GM23338 (cell line): ENCODE results near the gene LRRFIP1. TPM values are rescaled to one million over a fixed set of nuclear protein-coding genes. Genes with fewer than 3 reads are reported as not detected.

ENCODE experiments used
- ATAC-seq: fragments of 200-7000 bp; cut with Tn5 transposase; 3 replicates; pipeline ENCODE4 v1.9.1; 2020
- DNase-seq: peaks from one replicate; pipeline ENCODE4 v3.0.0-alpha.2; 2015; ENCODE audit warnings: low spot score
- H2AFZ ChIP-seq: fragments of 200-600 bp; sonication (generic); 2 replicates; pipeline ENCODE4 v1.8.0; 2016; ENCODE audit warnings: antibody characterized with exemption, mild to moderate bottlenecking, moderate library complexity
- H3F3A ChIP-seq: fragments of 200-600 bp; sonication (generic); replicated peaks from 2 replicates; pipeline ENCODE4 v1.8.0; 2017; ENCODE audit warnings: antibody characterized with exemption, mixed run types, low read depth
- H3K27ac ChIP-seq: fragments of 200-600 bp; sonication (generic); 2 replicates; pipeline ENCODE4 v1.6.1; 2016; ENCODE audit warnings: low read depth
- H3K27me3 ChIP-seq: fragments of 200-600 bp; sonication (generic); 2 replicates; pipeline ENCODE4 v1.8.0; 2016; ENCODE audit warnings: mild to moderate bottlenecking, mixed run types, moderate library complexity; ENCODE audit not compliant: insufficient read depth
- H3K36me3 ChIP-seq: fragments of 200-600 bp; sonication (generic); 2 replicates; pipeline ENCODE4 v1.8.0; 2016; ENCODE audit warnings: mild to moderate bottlenecking; ENCODE audit not compliant: insufficient read depth
- H3K4me1 ChIP-seq: fragments of 200-600 bp; sonication (generic); 2 replicates; pipeline ENCODE4 v1.8.0; 2016; ENCODE audit warnings: mild to moderate bottlenecking, moderate library complexity; ENCODE audit not compliant: insufficient read depth
- H3K4me2 ChIP-seq: fragments of 200-600 bp; sonication (generic); 2 replicates; pipeline ENCODE4 v1.7.1; 2017; ENCODE audit warnings: mixed run types
- H3K4me3 ChIP-seq: fragments of 200-600 bp; sonication (generic); 2 replicates; pipeline ENCODE4 v1.6.1; 2016; ENCODE audit warnings: mixed run types
- H3K79me2 ChIP-seq: fragments of 200-600 bp; sonication (generic); replicated peaks from 2 replicates; pipeline ENCODE4 v1.8.0; 2017; ENCODE audit warnings: mild to moderate bottlenecking; ENCODE audit not compliant: insufficient read depth
- H3K9me2 ChIP-seq: fragments of 200-600 bp; sonication (generic); 2 replicates; pipeline ENCODE4 v1.8.0; 2017; ENCODE audit not compliant: insufficient read depth
- H4K20me1 ChIP-seq: fragments of 200-600 bp; sonication (generic); replicated peaks from 2 replicates; pipeline ENCODE4 v1.8.0; 2017; ENCODE audit warnings: mild to moderate bottlenecking; ENCODE audit not compliant: insufficient read depth
- H3K27ac Mint-ChIP-seq: 2 replicates; pipeline ENCODE4 v1.8.0; 2020; ENCODE audit warnings: inconsistent platforms, mild to moderate bottlenecking, moderate library complexity, mixed read lengths
- H3K27me3 Mint-ChIP-seq: 3 replicates; pipeline ENCODE4 v1.8.0; 2022; ENCODE audit warnings: low read depth, mild to moderate bottlenecking, moderate library complexity, mixed read lengths, inconsistent platforms; ENCODE audit not compliant: insufficient read depth, poor library complexity
- H3K36me3 Mint-ChIP-seq: 3 replicates; pipeline ENCODE4 v1.8.0; 2021; ENCODE audit warnings: low read depth, mild to moderate bottlenecking, inconsistent platforms, moderate library complexity, mixed read lengths
- H3K4me1 Mint-ChIP-seq: 3 replicates; pipeline ENCODE4 v1.8.0; 2020; ENCODE audit warnings: mild to moderate bottlenecking, inconsistent platforms, mixed read lengths
- H3K4me3 Mint-ChIP-seq: 3 replicates; pipeline ENCODE4 v1.8.0; 2021; ENCODE audit warnings: moderate library complexity, mild to moderate bottlenecking, inconsistent platforms, mixed read lengths
- H3K9me3 Mint-ChIP-seq: 3 replicates; pipeline ENCODE4 v1.8.0; 2020; ENCODE audit warnings: moderate library complexity, mild to moderate bottlenecking, inconsistent platforms, mixed read lengths
- CREB1 ChIP-seq: fragments of 250-450 bp; sonication (Bioruptor Pico); IDR thresholded peaks from 2 replicates; pipeline ENCODE4 v1.5.0; 2020; ENCODE audit warnings: low read depth, mild to moderate bottlenecking, moderate library complexity
- EZH2 ChIP-seq: fragments of 200-600 bp; sonication (generic); IDR thresholded peaks from one replicate; pipeline ENCODE4 v1.8.0; 2017; ENCODE audit warnings: antibody characterized with exemption, mild to moderate bottlenecking, low read depth; ENCODE audit not compliant: unreplicated experiment
- JUNB ChIP-seq: IDR thresholded peaks from one replicate; pipeline ENCODE4 v1.6.1; 2016; ENCODE audit warnings: antibody characterized with exemption; ENCODE audit not compliant: unreplicated experiment
- NANOG ChIP-seq: IDR thresholded peaks from 2 replicates; pipeline ENCODE4 v1.6.1; 2016; ENCODE audit warnings: antibody characterized with exemption, borderline replicate concordance
- POLR2AphosphoS5 ChIP-seq: IDR thresholded peaks from 2 replicates; pipeline ENCODE4 v1.6.1; 2016; ENCODE audit warnings: antibody characterized with exemption, low read depth
- STAT1 ChIP-seq: IDR thresholded peaks from one replicate; pipeline ENCODE4 v1.6.1; 2016; ENCODE audit warnings: antibody characterized with exemption; ENCODE audit not compliant: unreplicated experiment
- ZNF114 ChIP-seq: fragments of 250-450 bp; sonication (Bioruptor Pico); IDR thresholded peaks from 2 replicates; pipeline ENCODE4 v1.5.0; 2020; ENCODE audit warnings: mild to moderate bottlenecking, moderate library complexity
- ZNF331 ChIP-seq: fragments of 250-450 bp; sonication (Bioruptor Pico); IDR thresholded peaks from 2 replicates; pipeline ENCODE4 v1.5.0; 2020; ENCODE audit warnings: low read depth, mild to moderate bottlenecking, moderate library complexity
- polyA plus RNA-seq: library from polyadenylated mRNA; unstranded; fragments of >200 nt; fragmentation: Nextera tagmentation; extraction: Ambion mirVana; gene quantifications from 2 replicates; pipeline ENCODE4 v1.2.1, GENCODE V29; 2016
- total RNA-seq: library from RNA; depleted of rRNA; stranded (reverse); fragments of >200 nt; shearing (Covaris generic); gene quantifications from 2 replicates; pipeline ENCODE4 v1.2.3, GENCODE V29; 2014
- TF ChIP-seq, protein P1 (sequence below): IDR thresholded peaks from one replicate; pipeline ENCODE4 v1.6.1; 2018; ENCODE audit warnings: antibody characterized with exemption; ENCODE audit not compliant: unreplicated experiment
- TF ChIP-seq, protein P2 (sequence below): IDR thresholded peaks from 2 replicates; pipeline ENCODE4 v1.6.1; 2016; ENCODE audit warnings: antibody characterized with exemption
- TF ChIP-seq, protein P3 (sequence below): fragments of 250-450 bp; sonication (Bioruptor Pico); IDR thresholded peaks from 2 replicates; pipeline ENCODE4 v1.5.0; 2020; ENCODE audit warnings: mild to moderate bottlenecking, moderate library complexity

LRRFIP1 gene
- total and polyA plus RNA-seq, 2 experiments from 2014 or later: 59.6 to 178 TPM

DNA sequence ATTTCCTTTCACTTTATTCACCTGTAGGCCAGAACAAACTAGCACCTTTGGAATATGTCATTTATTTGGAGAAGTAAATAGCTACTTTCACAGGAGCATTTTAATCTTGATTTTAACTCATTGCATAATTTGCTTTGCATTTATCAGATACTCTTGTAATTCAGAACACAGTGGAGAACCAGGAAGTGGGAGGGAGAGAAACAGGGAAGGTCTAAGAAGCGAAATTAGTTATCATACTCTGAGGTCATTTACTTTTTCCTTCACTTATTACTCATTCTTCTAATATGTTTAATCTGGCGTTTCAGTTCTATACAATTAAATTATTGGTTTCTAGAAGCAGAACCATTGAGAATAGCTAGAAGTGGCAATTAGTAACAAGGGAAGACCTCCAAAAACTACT is 191.8 kb downstream of the LRRFIP1 start:
- no peak for DNase-seq
- Histone ChIP-seq H4K20me1 (no peaks in the 10 kb centered on the region), H3K36me3 (no peaks in the 10 kb centered on the region), H3K4me2 (no peak overlapping the region), H3K27ac (no peak overlapping the region), H3K9me2 (no peaks in the 10 kb centered on the region), H3K4me1 (no peaks in the 10 kb centered on the region), H3K4me3 (no peak overlapping the region), H3K79me2 (no peaks in the 10 kb centered on the region), H2AFZ (no peak overlapping the region), H3K27me3 (no peaks in the 10 kb centered on the region), H3F3A (no peaks in the 10 kb centered on the region)
- Mint-ChIP-seq H3K4me3 (no peak overlapping the region), H3K27ac (no peak overlapping the region), H3K4me1 (no peaks in the 10 kb centered on the region), H3K9me3 (no peaks in the 10 kb centered on the region), H3K36me3 (no peaks in the 10 kb centered on the region), H3K27me3 (no peaks in the 10 kb centered on the region)
- no peak for ATAC-seq
- TF ChIP-seq, protein P1, sequence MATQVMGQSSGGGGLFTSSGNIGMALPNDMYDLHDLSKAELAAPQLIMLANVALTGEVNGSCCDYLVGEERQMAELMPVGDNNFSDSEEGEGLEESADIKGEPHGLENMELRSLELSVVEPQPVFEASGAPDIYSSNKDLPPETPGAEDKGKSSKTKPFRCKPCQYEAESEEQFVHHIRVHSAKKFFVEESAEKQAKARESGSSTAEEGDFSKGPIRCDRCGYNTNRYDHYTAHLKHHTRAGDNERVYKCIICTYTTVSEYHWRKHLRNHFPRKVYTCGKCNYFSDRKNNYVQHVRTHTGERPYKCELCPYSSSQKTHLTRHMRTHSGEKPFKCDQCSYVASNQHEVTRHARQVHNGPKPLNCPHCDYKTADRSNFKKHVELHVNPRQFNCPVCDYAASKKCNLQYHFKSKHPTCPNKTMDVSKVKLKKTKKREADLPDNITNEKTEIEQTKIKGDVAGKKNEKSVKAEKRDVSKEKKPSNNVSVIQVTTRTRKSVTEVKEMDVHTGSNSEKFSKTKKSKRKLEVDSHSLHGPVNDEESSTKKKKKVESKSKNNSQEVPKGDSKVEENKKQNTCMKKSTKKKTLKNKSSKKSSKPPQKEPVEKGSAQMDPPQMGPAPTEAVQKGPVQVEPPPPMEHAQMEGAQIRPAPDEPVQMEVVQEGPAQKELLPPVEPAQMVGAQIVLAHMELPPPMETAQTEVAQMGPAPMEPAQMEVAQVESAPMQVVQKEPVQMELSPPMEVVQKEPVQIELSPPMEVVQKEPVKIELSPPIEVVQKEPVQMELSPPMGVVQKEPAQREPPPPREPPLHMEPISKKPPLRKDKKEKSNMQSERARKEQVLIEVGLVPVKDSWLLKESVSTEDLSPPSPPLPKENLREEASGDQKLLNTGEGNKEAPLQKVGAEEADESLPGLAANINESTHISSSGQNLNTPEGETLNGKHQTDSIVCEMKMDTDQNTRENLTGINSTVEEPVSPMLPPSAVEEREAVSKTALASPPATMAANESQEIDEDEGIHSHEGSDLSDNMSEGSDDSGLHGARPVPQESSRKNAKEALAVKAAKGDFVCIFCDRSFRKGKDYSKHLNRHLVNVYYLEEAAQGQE: no peak
- TF ChIP-seq JUNB (no peak), ZNF114 (CRISPR knock-in tag) (no peak), POLR2AphosphoS5 (no peak), ZNF331 (CRISPR knock-in tag) (no peak), EZH2 (no peak), NANOG (no peak)
- TF ChIP-seq, protein P2, sequence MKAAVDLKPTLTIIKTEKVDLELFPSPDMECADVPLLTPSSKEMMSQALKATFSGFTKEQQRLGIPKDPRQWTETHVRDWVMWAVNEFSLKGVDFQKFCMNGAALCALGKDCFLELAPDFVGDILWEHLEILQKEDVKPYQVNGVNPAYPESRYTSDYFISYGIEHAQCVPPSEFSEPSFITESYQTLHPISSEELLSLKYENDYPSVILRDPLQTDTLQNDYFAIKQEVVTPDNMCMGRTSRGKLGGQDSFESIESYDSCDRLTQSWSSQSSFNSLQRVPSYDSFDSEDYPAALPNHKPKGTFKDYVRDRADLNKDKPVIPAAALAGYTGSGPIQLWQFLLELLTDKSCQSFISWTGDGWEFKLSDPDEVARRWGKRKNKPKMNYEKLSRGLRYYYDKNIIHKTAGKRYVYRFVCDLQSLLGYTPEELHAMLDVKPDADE: no peak

DNA sequence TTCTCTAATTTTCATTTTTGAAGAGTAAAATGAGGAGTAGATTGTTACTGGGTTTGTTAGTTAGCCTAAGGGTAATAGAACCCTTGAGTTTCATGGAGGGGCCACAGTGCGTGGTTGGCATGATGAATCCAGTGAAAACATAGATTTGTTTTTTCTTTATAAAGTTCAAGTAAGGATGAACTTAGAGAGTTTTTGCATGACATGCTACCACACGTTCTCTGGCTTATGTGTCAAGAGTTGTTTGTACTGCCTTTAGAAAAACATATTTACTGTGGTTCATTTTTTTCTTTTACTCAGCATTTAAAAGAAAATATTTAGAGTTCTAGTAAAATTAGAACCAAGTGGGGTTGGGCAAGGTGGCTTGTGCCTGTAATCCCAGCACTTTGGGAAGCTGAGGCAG is 193.0 kb downstream of the LRRFIP1 start:
- Histone ChIP-seq H2AFZ (no peak overlapping the region), H4K20me1 (no peaks in the 10 kb centered on the region), H3K9me2 (no peaks in the 10 kb centered on the region), H3F3A (no peaks in the 10 kb centered on the region), H3K4me2 (no peak overlapping the region), H3K27ac (no peak overlapping the region), H3K4me3 (no peak overlapping the region), H3K79me2 (no peaks in the 10 kb centered on the region), H3K4me1 (no peaks in the 10 kb centered on the region), H3K27me3 (no peaks in the 10 kb centered on the region), H3K36me3 (no peaks in the 10 kb centered on the region)
- no peaks in the 10 kb centered on the region for H3K4me1 Mint-ChIP-seq
- H3K36me3 Mint-ChIP-seq: no peaks in the 10 kb centered on the region
- no peaks in the 10 kb centered on the region for H3K27me3 Mint-ChIP-seq
- no peak overlapping the region for H3K27ac Mint-ChIP-seq
- H3K4me3 Mint-ChIP-seq: no peak overlapping the region
- no peak for DNase-seq
- ATAC-seq: no peak
- no peaks in the 10 kb centered on the region for H3K9me3 Mint-ChIP-seq
- TF ChIP-seq CREB1 (CRISPR knock-in tag): no peak
- TF ChIP-seq, protein P3, sequence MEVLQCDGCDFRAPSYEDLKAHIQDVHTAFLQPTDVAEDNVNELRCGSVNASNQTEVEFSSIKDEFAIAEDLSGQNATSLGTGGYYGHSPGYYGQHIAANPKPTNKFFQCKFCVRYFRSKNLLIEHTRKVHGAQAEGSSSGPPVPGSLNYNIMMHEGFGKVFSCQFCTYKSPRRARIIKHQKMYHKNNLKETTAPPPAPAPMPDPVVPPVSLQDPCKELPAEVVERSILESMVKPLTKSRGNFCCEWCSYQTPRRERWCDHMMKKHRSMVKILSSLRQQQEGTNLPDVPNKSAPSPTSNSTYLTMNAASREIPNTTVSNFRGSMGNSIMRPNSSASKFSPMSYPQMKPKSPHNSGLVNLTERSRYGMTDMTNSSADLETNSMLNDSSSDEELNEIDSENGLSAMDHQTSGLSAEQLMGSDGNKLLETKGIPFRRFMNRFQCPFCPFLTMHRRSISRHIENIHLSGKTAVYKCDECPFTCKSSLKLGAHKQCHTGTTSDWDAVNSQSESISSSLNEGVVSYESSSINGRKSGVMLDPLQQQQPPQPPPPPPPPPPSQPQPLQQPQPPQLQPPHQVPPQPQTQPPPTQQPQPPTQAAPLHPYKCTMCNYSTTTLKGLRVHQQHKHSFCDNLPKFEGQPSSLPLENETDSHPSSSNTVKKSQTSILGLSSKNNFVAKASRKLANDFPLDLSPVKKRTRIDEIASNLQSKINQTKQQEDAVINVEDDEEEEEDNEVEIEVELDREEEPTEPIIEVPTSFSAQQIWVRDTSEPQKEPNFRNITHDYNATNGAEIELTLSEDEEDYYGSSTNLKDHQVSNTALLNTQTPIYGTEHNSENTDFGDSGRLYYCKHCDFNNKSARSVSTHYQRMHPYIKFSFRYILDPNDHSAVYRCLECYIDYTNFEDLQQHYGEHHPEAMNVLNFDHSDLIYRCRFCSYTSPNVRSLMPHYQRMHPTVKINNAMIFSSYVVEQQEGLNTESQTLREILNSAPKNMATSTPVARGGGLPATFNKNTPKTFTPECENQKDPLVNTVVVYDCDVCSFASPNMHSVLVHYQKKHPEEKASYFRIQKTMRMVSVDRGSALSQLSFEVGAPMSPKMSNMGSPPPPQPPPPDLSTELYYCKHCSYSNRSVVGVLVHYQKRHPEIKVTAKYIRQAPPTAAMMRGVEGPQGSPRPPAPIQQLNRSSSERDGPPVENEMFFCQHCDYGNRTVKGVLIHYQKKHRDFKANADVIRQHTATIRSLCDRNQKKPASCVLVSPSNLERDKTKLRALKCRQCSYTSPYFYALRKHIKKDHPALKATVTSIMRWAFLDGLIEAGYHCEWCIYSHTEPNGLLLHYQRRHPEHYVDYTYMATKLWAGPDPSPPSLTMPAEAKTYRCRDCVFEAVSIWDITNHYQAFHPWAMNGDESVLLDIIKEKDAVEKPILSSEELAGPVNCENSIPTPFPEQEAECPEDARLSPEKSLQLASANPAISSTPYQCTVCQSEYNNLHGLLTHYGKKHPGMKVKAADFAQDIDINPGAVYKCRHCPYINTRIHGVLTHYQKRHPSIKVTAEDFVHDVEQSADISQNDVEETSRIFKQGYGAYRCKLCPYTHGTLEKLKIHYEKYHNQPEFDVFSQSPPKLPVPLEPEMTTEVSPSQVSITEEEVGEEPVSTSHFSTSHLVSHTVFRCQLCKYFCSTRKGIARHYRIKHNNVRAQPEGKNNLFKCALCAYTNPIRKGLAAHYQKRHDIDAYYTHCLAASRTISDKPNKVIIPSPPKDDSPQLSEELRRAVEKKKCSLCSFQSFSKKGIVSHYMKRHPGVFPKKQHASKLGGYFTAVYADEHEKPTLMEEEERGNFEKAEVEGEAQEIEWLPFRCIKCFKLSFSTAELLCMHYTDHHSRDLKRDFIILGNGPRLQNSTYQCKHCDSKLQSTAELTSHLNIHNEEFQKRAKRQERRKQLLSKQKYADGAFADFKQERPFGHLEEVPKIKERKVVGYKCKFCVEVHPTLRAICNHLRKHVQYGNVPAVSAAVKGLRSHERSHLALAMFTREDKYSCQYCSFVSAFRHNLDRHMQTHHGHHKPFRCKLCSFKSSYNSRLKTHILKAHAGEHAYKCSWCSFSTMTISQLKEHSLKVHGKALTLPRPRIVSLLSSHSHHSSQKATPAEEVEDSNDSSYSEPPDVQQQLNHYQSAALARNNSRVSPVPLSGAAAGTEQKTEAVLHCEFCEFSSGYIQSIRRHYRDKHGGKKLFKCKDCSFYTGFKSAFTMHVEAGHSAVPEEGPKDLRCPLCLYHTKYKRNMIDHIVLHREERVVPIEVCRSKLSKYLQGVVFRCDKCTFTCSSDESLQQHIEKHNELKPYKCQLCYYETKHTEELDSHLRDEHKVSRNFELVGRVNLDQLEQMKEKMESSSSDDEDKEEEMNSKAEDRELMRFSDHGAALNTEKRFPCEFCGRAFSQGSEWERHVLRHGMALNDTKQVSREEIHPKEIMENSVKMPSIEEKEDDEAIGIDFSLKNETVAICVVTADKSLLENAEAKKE (CRISPR knock-in tag): no peak
- TF ChIP-seq ZNF114 (CRISPR knock-in tag): no peak
- TF ChIP-seq NANOG: no peak
- no peak for TF ChIP-seq EZH2
- no peak for TF ChIP-seq STAT1
